IPS-11a (cell line): Measurements from ENCODE around the gene PTBP3.
"Not testable (repeated sequence)": the region's sequence is repeated elsewhere in the genome, so short reads cannot be mapped to it uniquely, and the experiment has no call there.

Experiments
- H3K4me3 ChIP-seq: one replicate; pipeline ENCODE4 v1.5.1; 2013; ENCODE audit warnings: low read depth, low read length, control low read depth

Gene PTBP3

GRCh38 chr9:112332977-112333638 is at the start of gene PTBP3:
Gene PTBP3, minus strand, starts transcription at chr9:112333619. Its CDS starts 35,754 bp downstream, at chr9:112297865.
- H3K4me3 ChIP-seq, result peak within 1 kb of the TSS; percentile 82

GRCh38 chr9:112382501-112383364 is 49.3 kb upstream of the PTBP3 start:
- H3K4me3 ChIP-seq, result no peak overlapping the region

- no peak overlapping the region for H3K4me3 ChIP-seq
Observed at GRCh38 chr9:112382066-112382465, 48.6 kb upstream of the PTBP3 start.

GRCh38 chr9:112380825-112381221 is 47.4 kb upstream of the PTBP3 start:
- peak overlapping the region; percentile 87 for H3K4me3 ChIP-seq

GRCh38 chr9:112380102-112380824 is 46.8 kb upstream of the PTBP3 start, which contains the start of gene HSDL2:
Gene HSDL2, plus strand, starts transcription at chr9:112380108. Its CDS starts 56 bp downstream, at chr9:112380164.
- peak within 1 kb of the TSS; percentile 87 for H3K4me3 ChIP-seq

GRCh38 chr9:112379177-112380101 is 46.0 kb upstream of the PTBP3 start:
- peak overlapping the region; percentile 87 for H3K4me3 ChIP-seq

GRCh38 chr9:112378328-112379176 is 45.1 kb upstream of the PTBP3 start:
- H3K4me3 ChIP-seq, result peak overlapping the region; percentile 63

- H3K4me3 ChIP-seq, result no peak overlapping the region
Observed at GRCh38 chr9:112377684-112378327, 44.4 kb upstream of the PTBP3 start.

- H3K4me3 ChIP-seq, result no peak overlapping the region
Observed at GRCh38 chr9:112377087-112377486, 43.7 kb upstream of the PTBP3 start.

GRCh38 chr9:112375361-112375760 is 41.9 kb upstream of the PTBP3 start:
- no peak overlapping the region for H3K4me3 ChIP-seq

- not testable (repeated sequence) for H3K4me3 ChIP-seq
Observed at GRCh38 chr9:112374232-112374631, 40.8 kb upstream of the PTBP3 start.

GRCh38 chr9:112373666-112374065 is 40.2 kb upstream of the PTBP3 start:
- not testable (repeated sequence) for H3K4me3 ChIP-seq

GRCh38 chr9:112371060-112371459 is 37.6 kb upstream of the PTBP3 start:
- H3K4me3 ChIP-seq, result no peak overlapping the region

GRCh38 chr9:112369817-112370216 is 36.4 kb upstream of the PTBP3 start:
- H3K4me3 ChIP-seq, result no peak overlapping the region

GRCh38 chr9:112367465-112367864 is 34.0 kb upstream of the PTBP3 start:
- no peak overlapping the region for H3K4me3 ChIP-seq

- H3K4me3 ChIP-seq, result no peak overlapping the region
Observed at GRCh38 chr9:112366591-112366990, 33.2 kb upstream of the PTBP3 start.

GRCh38 chr9:112365257-112365656 is 31.8 kb upstream of the PTBP3 start:
- not testable (repeated sequence) for H3K4me3 ChIP-seq

GRCh38 chr9:112364761-112365160 is 31.3 kb upstream of the PTBP3 start:
- H3K4me3 ChIP-seq, result no peak overlapping the region

GRCh38 chr9:112361601-112362000 is 28.2 kb upstream of the PTBP3 start:
- H3K4me3 ChIP-seq, result no peak overlapping the region
